Progenitor cell of endocrine pancreas (in vitro differentiated cells): ENCODE measurements around the gene MADD. TPM values are rescaled to one million over a fixed set of nuclear protein-coding genes. Genes with fewer than 3 reads are reported as not detected.

Source experiments
- DNase-seq: peaks from one replicate; pipeline ENCODE4 v3.0.0; 2021; ENCODE audit warnings: low spot score; ENCODE audit not compliant: unreplicated experiment
- H3K27ac Mint-ChIP-seq: 2 replicates; pipeline ENCODE4 v1.8.0; 2021; ENCODE audit warnings: mild to moderate bottlenecking, moderate library complexity, mixed read lengths
- H3K27me3 Mint-ChIP-seq: 2 replicates; pipeline ENCODE4 v1.8.0; 2021; ENCODE audit warnings: mixed read lengths
- H3K36me3 Mint-ChIP-seq: 2 replicates; pipeline ENCODE4 v1.8.0; 2022; ENCODE audit warnings: mixed read lengths; ENCODE audit not compliant: insufficient read depth
- H3K4me1 Mint-ChIP-seq: 2 replicates; pipeline ENCODE4 v1.8.0; 2021; ENCODE audit warnings: low read depth, mixed read lengths
- H3K4me3 Mint-ChIP-seq: 2 replicates; pipeline ENCODE4 v1.8.0; 2021; ENCODE audit warnings: low read depth, mild to moderate bottlenecking, moderate library complexity, mixed read lengths
- H3K9me3 Mint-ChIP-seq: 2 replicates; pipeline ENCODE4 v1.8.0; 2021; ENCODE audit warnings: low read depth, mixed read lengths
- CTCF ChIP-seq: fragments of 200-600 bp; sonication (generic); IDR thresholded peaks from one replicate; pipeline ENCODE4 v1.5.0; 2021; ENCODE audit warnings: antibody characterized with exemption, mild to moderate bottlenecking; ENCODE audit not compliant: unreplicated experiment
- total RNA-seq: library from RNA; stranded (reverse); gene quantifications from 2 replicates; pipeline ENCODE4 v1.2.1, GENCODE V29; 2021

The MADD gene
- total RNA-seq, 1 donor from 2014 or later: 66.5 TPM

DNA sequence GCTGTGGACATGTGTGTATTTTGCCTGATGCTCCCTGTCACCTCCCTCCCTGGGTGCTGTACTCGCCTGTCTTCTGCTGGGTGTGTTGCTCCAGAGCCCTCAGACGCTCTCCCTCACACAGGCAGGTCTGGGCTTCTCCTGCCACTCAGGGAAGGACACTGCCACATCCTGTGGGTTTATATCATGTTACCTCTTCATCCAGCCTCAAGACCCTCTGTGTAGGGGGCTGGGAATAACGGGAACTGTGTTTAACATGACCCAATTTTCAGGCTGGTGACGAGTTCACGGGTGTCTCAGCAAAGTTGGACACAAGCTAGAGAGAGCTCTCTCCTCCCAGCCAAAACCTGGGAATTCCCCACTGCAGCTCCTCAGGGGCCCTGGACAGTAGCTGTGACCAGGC, 58.0 kb downstream of the MADD start:
- no peaks in the 10 kb centered on the region for H3K27me3 Mint-ChIP-seq

GRCh38 chr11:47328449-47329390, 58.8 kb downstream of the MADD start:
- H3K9me3 Mint-ChIP-seq: no peaks in the 10 kb centered on the region
- H3K36me3 Mint-ChIP-seq: peaks cover 6% of the 10 kb centered on the region
- H3K27me3 Mint-ChIP-seq: no peaks in the 10 kb centered on the region
- H3K27ac Mint-ChIP-seq: no peak overlapping the region
- no peak for TF ChIP-seq CTCF
- DNase-seq: no peak
- H3K4me1 Mint-ChIP-seq: peaks cover 2% of the 10 kb centered on the region
- no peak overlapping the region for H3K4me3 Mint-ChIP-seq

More for the DNA sequence above, 58.0 kb downstream of the MADD start:
- H3K4me1 Mint-ChIP-seq: peaks cover 2% of the 10 kb centered on the region
- H3K4me3 Mint-ChIP-seq: no peak overlapping the region
- H3K9me3 Mint-ChIP-seq: no peaks in the 10 kb centered on the region
- H3K27ac Mint-ChIP-seq: peak overlapping the region; percentile 52
- DNase-seq: no peak
- peaks cover 6% of the 10 kb centered on the region for H3K36me3 Mint-ChIP-seq
- no peak for TF ChIP-seq CTCF

DNA sequence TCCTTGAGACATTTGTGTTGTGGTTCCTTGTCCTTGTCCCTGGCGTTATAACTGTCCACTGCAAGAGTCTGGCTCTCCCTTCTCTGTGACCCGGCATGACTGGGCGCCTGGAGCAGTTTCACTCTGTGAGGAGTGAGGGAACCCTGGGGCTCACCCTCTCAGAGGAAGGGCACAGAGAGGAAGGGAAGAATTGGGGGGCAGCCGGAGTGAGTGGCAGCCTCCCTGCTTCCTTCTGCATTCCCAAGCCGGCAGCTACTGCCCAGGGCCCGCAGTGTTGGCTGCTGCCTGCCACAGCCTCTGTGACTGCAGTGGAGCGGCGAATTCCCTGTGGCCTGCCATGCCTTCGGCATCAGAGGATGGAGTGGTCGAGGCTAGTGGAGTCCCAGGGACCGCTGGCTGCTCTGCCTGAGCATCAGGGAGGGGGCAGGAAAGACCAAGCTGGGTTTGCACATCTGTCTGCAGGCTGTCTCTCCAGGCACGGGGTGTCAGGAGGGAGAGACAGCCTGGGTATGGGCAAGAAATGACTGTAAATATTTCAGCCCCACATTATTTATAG, 59.6 kb downstream of the MADD start:
- no peak overlapping the region for H3K27ac Mint-ChIP-seq
- no peak for DNase-seq
- H3K36me3 Mint-ChIP-seq: peaks cover 6% of the 10 kb centered on the region
- TF ChIP-seq CTCF: no peak
- no peak overlapping the region for H3K4me3 Mint-ChIP-seq
- H3K27me3 Mint-ChIP-seq: no peaks in the 10 kb centered on the region
- peaks cover 2% of the 10 kb centered on the region for H3K4me1 Mint-ChIP-seq
- H3K9me3 Mint-ChIP-seq: no peaks in the 10 kb centered on the region

DNA sequence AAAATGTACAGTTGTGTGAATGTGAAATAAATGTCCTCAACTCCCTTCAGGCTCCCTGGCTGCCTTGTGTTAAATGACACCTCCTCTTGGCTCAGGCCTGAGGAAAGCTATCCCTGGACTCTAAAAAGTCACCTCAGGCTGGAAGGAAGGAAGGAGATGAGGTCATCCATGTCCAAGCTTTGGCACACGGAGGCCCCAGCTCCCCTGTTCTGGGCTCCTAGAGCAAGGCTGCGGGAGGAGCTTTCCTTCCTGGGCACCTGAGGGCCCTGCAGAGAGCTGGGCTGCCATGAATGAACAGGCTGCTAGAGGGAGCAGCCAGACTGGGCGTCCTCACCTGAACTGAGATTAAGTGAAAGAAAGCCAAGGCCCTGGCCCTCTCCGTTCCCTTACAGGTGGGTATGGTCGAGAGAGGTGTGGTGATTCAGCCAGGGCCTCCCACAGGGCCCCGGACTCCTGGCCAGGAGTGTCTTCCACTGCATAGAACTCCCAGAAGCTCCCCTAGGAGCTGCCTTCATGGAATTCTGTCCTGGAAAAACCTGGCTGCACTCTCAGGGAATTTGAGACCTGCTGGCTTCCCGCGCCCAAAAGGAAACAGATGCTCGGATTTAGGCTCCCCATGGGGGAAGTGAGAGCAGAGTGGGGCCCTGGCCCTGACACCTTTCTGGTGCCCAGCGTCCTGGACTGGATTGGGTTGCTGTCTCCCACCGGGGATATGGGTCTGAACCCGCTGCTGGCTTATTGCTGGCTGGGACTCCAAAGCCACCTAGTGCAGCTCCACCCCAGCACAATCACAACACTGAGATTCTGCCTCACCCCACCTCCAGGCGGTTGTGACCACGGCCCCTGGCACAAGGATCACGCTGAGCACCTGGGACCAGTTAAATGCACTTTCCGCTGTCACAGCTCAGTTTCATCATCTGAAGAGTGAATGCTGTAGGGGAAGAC, 60.3 kb downstream of the MADD start:
- Mint-ChIP-seq H3K36me3 (peaks cover 4% of the 10 kb centered on the region), H3K9me3 (no peaks in the 10 kb centered on the region), H3K27ac (no peak overlapping the region), H3K4me3 (no peak overlapping the region), H3K27me3 (no peaks in the 10 kb centered on the region), H3K4me1 (peaks cover 2% of the 10 kb centered on the region)
- TF ChIP-seq CTCF: no peak
- DNase-seq: no peak
